NCI-H128 (cell line): ENCODE measurements around the gene PGBD2.
"Not testable (repeated sequence)": the region's sequence is repeated elsewhere in the genome, so short reads cannot be mapped to it uniquely, and the experiment has no call there.

Experiments
- DNase-seq: peaks from one replicate; lab custom pipeline; 2025; ENCODE audit not compliant: unreplicated experiment; lab: John Stamatoyannopoulos, UW

PGBD2 gene, protein sequence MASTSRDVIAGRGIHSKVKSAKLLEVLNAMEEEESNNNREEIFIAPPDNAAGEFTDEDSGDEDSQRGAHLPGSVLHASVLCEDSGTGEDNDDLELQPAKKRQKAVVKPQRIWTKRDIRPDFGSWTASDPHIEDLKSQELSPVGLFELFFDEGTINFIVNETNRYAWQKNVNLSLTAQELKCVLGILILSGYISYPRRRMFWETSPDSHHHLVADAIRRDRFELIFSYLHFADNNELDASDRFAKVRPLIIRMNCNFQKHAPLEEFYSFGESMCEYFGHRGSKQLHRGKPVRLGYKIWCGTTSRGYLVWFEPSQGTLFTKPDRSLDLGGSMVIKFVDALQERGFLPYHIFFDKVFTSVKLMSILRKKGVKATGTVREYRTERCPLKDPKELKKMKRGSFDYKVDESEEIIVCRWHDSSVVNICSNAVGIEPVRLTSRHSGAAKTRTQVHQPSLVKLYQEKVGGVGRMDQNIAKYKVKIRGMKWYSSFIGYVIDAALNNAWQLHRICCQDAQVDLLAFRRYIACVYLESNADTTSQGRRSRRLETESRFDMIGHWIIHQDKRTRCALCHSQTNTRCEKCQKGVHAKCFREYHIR

DNA sequence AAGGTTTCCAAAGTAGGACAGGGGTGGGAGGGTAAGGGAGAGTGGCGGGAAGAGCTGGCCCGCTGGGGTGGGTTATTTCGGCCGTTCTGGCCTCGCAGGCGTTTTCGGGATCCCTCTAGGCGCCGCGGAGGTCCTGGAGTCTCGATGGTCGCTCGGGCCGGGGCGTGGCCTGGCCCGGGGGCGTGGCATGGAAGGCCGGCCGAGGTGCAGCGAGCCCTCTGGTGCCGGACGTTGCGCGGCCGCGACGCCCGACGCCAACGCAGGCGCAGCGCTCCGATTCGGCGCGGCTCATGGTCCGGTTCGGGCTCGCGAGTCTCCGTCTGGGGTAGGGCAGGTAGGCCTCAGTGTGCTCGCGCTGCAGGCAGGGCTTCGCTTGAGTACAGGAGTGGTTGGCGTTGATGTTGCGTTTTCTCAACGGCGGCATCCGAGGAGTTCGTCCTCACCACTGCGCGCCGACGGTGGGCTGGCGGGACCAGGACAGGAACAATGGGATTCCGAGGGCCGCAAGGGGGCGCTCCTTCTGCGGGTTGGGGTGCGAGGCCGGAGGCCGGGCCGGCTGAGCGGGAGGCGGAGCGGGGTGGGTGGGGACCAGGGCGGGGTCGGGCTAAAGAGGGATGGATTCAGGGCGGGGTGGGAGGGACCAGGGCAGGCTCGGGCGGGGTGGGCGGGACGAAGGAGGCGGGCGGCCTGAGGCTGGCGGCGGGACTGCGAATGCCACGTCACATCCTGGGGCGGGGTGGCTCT is at the start of gene PGBD2:
TSS of gene PGBD2 (plus strand) at position 227 of the 744 bp plus-strand sequence. CDS start 7,628 bp downstream, outside the sequence.
- DNase-seq, result peak; percentile 58

DNA sequence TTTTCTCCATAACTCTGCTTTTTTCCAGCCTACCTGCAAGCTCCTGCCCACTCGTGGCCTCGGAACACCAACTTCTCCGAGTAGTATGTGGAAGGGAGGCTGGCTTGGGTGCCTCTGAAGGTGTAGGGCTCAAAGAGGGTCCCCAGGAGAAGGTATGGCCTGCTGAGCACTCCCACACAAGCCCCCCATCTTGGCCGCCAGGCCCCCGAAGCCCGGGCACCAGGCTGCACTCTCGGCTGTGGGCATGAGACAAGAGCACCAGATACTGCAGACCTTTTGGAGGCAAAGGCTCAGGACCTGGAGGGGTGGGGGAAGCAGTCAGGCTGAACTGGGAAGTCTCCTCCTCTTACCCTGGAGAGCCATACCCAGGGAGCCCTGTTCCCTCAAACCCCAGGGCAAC is 48.8 kb upstream of the PGBD2 start:
- DNase-seq, result no peak

DNA sequence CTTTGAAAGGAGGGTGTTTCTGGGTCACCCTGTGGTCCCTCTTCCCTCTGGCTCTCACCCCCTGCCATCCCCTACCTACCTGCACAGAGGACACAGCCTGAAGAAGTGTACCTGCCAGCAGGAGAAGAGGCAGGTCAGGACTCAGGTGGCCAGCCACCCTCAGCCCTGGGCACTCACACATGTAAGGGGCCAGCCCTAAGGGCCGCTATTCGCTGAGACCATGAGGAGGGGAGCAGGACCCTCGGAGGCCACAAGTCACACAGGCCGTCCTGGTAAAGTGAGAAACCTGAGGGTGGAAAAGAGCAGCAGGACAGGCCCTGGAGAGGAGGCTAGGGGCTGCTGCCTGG is 48.3 kb upstream of the PGBD2 start:
- DNase-seq, result no peak

DNA sequence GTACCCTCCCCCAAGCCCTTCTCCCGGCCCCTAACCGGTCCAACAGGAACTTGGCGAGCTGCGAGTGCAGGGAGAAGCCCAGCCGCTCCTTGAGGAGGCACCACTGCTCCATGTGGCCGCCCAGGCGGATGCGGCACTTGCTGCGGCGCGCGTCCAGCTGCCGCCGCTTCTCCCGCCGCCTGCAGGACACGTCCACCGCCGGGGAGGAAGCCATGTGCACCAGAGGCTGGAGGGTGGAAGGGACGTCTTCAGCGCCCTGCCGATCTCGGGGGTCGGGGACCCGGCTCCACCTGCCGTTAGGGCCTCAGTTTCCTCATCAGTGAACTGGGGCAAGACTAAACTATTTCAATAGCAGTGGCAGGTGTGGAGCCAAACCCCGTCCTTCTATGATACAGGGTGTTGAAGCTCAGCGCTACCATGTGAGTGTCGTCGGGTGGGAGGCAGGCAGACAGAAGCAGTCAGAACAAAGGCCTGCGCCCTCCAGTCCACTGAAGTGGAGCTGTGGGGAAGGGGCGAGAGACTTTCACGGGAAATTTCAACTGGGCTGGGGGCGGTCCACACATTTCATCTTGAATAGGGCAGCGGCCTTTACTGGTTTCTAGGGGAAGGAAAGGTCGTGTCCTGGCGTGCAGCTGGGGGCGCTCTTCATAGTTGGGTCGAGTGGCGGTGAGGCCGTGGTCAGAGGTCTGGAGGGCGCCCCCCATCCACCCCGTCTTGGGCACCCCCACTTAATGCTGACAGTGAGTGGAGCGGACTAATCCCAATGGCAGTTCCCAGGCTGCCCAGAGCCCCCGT is 47.7 kb upstream of the PGBD2 start:
- peak; percentile 44 for DNase-seq

DNA sequence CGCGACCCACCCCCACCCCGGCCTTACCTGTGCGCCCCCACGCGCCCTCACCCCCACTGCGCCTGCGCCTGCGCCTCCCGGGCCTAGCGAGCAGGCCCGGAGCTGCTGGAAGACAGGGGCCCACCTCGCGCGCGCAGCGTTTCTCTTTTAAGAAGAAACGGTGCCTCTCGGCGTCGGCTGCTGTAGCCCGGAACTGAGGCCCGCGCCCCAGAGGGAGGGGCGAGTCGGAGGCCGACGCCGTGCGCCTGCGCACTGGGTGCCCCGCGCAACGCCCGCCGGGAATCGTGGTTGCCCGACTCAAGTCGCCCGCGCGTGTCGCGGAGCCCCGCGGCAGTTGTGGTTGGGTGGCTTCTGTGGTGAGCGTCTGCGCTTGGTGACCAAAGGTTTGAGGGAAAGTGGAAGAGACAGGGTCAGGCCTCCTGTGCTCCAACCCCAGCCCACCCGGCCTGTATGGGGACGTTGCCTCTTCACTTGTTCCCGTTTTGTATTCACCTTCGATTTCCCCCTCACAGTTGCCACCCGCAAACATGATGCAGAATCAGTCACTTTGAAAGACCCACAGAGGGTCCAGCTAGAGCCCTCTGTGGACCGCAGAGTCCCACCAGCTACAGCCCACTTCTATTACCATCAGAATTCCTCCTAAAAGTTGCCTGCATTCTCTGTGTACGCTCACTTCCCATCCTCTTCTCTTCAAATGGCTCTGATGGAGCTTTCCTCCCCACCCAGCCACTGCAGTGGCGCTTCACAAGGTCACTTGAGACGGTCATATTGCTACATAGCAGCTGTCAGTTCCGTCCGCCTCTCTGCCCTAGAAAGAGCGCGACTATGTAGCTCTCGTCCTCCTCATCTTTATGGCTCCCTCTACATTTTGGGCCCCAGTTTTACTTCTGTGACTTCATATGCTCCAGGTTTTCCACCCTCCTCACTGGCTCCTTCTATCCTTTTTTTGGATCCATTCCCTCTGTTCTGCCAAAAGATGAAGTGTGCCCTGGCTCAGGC is 46.8 kb upstream of the PGBD2 start, which contains the start of gene ZNF692:
TSS of gene ZNF692 (minus strand) at position 195 of the 999 bp plus-strand sequence. CDS start 776 bp downstream, outside the sequence.
- peak; percentile 92 for DNase-seq

DNA sequence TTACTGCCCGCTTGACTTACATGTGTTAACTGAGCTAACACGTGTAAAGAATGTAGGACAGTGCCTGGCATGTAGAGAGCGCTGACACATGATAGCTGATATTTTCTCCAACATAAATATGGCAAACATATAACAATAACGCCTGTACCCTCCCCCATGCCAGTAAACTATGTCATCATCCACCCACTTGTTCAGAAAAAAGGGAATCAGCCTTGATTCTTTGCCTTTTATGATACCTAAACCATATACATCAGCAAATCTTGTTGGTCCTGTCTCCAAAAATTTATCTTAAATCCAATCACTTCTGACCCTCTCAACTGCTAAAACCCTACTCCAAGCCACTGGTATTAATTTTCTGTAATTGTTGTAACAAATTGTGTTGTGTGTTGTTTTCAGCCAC is 46.0 kb upstream of the PGBD2 start:
- no peak for DNase-seq

DNA sequence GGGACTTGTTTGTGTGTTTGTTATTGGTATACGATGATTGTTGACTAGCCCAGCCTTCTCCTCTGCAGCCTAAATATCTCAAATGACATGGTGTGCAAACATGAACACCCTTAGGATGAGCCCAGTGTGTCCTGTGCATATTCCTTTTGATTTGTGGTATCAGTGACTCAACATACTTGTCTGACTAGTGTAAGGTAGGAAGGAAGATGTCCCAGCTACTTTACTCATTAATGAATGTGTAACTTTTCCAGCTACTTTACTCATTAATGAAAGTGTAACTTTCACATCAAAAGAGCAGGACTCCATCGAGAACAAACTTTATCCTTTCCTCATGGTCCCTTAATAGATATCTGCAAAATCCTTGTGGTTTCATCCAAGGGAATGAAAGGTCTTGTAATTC is 44.4 kb upstream of the PGBD2 start:
- no peak for DNase-seq

DNA sequence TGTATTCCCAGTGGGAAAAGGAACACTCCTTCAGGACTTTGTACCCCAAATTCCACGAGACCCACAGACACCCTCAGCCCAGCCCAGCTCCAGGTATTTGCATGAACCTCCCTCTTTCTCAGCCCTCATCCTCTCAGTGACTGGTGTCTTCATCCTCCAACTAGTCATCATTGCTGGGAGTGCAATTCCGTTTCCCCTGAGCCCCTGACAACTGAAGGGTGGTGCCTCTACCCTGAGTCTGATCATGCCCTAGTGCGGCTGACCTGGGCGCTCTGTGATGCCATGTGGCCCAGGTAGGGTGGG is 43.4 kb upstream of the PGBD2 start:
- no peak for DNase-seq

DNA sequence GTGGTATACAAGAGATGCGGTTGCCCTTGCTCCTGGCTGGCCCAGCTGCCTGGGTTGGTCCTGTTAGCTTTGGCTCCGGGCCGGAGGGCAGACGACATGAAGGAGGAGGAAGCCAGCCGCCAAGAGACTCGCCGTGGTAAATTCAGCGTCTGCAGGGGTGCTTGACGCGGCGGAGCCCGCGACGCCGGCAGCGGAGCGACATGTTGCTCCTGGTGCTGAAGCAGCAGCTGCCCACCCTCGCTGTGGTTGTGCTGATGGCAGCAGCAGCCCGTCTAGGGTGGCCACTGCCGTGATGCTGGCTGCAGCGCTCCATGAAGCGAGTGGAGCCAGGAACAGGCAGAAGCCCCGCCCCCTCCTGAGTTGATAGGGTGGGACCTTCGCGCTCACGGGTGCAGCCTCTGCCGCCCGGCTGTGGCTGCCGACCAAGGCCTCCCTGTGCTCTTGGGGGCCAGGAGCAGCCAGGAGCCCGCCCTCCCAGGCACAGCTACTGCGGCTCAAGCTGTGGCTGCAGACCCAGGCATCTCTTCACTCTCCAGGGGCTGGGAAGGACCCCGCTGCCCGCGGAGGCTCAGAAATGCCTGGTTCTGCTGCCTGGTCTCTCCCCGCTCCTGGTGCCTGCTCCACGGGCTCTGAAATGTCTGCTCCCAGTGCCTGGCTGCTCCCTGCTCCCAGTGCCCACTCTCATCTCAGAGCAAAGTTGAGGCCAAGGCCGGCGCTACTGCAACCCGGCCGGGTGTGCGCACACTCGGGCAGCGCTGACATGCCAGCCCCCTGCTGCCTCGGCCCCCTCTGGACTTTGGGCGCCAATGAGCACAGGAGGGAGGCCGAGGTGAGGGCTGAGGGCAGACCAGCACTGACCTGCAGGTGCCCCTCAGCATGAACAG is 42.8 kb upstream of the PGBD2 start:
- DNase-seq, result peak; percentile 74

DNA sequence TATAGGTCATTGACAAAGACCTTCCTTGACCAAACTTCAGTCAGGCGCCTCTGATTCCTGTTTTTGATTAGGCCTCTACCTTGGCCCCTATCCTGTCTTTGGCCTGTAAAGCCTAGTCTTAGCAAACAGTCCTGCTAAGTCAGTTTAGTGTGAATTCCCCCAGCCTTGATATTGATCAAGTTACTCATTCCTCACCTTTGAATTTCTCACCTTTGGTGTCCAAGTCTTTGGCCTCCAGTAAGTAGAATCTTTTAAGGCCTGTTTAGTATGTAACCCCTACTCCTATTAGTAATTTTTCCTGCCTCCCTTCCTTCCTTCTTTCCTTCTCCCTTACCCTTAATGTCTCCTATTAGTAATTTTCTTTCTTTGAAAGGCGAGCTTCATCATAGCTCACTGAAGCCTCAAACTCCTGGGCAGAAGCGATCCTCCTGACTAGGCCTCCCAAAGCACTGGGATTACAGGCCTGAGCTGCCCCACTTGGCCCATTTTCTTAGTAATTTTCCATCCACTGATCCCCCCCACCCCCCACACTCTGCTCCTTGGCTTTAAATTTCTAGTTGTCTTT is 34.1 kb upstream of the PGBD2 start:
- DNase-seq, result no peak

DNA sequence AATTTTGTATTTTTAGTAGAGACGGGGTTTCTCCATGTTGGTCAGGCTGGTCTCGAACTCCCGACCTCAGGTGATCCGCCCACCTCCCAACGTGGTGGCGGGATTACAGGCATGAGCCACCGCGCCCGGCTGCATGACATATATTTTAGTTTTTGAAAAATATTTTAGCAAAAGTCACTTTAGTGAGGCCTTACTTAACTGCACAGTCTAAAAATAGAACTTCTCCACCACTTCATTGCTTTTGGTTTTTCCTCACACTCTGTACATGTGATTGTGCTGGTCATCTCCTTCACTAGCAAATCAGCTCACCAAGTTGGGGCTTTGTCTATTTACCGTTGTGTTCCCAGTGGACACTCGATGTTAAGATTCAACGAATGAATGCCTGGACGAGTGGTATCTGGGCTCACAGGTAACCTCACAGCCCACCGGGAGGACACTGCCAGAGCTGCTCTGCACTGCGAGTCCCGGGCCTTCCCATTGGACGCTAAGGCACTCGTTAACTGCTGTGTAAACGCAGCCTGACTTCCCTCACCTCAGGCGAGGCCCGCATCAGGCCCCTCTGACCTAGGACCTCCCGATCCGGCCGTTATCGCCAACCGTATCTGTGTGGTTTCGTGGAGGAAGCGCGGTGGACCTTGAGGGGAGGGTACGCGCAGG is 33.2 kb upstream of the PGBD2 start:
- DNase-seq, result peak; percentile 48

DNA sequence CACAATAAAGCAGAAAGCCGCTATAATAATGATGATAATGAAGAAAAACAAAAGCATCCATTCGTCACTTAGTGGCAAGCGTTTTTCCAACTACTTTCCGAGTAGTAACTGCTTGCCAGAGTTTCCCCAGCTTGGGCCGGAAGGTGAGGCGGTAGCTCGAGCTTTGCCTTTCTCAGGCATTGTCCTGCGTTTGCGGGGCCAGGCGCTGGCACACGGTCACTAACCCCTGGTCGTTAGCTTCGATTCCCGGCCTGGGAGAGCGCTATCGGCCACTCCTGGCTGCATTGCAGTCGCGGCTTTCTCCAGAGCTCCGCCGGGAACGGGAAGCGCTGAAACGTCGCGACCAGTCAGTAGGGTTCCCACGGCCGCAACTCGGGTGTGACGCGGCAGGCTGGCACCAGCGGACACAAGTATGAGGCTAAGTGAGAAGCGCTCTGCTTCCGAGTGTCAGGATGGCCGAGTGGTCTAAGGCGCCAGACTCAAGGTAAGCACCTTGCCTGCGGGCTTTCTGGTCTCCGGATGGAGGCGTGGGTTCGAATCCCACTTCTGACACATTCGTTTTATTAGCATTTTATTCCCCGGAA is 32.5 kb upstream of the PGBD2 start:
- DNase-seq, result peak; percentile 94

DNA sequence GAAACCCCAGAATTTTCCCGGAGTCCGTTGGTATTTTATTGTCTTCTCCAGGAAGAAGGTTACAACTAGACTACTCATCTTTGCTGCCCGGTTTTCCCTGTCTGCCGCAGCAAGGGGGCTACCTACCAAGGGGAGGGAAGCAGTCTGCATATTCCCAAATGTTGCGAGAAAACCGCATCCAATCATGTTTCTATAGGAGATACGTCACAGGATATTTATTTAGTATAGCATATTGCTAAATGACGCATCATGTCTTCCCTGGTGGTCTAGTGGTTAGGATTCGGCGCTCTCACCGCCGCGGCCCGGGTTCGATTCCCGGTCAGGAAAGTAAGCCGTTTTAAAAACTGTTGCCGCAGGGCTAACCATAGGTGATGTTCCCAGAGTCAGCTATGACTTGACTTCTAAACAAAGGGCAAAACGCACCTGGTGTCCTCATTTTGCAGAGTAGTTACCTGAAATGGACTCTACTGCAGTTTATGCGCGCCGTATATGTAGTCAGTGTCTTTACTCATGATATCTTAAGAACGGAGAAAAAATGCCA is 32.0 kb upstream of the PGBD2 start:
- DNase-seq, result peak; percentile 74

DNA sequence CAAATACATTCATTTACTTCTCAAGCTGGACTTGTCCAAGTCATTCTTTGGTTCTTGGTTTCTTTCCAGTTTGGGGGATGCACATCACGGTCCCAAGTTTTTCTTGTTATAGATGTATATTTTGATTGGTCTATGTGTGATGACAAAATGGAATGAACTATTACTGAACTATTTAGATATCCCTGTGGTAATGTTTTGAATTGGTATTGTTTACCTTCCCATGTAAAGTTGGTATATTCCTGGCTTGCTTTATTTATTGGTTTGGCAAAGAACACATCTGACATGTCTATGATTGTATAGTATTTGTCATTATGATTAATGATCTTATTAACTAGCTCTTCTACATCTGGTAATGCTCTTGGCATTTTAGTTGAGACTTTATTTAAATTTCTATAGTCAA is 24.8 kb upstream of the PGBD2 start:
- DNase-seq, result no peak

DNA sequence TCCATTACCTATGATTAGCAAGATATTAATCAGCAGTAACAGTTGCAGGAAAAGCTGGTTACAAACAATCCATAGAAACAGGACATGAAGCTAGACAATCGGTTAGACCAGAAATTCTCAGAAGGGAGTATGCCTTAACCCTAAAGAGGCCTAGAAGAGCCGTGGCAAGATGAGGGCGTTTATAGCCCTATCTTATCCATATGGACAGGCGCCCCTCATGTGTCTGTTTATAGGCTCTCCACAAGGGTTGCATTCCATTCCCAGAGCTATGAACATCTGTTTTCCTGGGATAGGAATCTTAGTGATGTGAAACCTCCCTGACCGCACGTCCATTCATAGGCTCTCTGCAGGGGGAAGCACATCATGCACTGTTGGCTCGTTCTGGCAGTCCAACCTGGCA is 23.6 kb upstream of the PGBD2 start:
- not testable (repeated sequence) for DNase-seq

DNA sequence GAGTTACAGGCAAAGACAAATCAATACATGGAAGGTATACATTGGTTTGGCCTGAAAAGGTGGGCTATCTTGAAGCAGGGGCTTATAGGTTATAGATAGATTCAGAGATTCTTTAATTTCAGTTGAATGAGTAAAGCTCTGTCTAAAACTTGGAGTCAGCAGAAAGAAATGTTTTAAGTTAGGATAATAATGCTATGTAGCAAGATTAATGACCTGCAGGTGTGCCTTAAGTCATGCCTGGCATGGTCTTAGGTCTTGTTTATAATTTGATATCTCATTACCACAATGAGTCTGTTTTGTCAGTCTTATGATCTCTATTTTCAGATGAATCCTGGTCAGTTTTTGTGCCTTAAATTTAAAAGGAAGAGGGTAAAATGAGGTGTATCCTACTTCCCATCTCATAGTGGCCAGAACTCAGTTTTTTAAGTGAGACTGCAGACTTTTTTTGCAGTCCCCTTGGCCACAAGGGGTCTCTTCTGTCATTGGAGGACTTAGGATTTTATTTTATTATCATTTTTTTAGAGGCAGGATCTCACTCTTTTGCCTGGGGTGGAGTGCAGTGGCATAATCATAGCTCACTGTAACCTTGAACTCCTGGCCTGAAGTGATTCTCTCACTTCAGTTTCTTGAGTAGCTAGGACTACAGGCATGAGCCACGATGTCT is 21.3 kb upstream of the PGBD2 start:
- no peak for DNase-seq

DNA sequence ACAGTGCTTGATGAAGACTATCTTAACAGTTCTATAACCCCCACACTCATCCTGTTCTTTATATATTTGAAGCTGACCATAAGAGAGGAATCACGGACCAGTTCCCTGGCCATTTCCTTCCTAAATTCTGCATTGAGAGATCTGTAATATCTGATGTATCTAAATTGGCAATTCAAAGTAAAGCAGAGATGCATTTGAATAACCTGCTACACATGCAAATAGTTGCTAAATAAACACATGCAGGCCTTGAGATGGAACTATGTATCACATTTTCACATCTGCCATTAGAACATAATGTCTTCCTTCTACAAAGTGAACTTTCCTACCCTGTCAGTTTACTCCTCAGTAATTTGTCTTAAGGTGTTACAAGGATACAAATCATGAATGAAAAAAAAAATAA is 20.4 kb upstream of the PGBD2 start:
- DNase-seq, result no peak
